GM18907 (cell line): ENCODE results near the gene ERRFI1.
"Not testable (repeated sequence)": the region's sequence is repeated elsewhere in the genome, so short reads cannot be mapped to it uniquely, and the experiment has no call there.

ENCODE experiments used
- ATAC-seq: cut with Tn5 transposase; IDR thresholded peaks from one replicate; pipeline ENCODE4 v1.9.1; 2021; ENCODE audit warnings: mild to moderate bottlenecking, moderate library complexity; ENCODE audit not compliant: unreplicated experiment

ERRFI1 gene

DNA sequence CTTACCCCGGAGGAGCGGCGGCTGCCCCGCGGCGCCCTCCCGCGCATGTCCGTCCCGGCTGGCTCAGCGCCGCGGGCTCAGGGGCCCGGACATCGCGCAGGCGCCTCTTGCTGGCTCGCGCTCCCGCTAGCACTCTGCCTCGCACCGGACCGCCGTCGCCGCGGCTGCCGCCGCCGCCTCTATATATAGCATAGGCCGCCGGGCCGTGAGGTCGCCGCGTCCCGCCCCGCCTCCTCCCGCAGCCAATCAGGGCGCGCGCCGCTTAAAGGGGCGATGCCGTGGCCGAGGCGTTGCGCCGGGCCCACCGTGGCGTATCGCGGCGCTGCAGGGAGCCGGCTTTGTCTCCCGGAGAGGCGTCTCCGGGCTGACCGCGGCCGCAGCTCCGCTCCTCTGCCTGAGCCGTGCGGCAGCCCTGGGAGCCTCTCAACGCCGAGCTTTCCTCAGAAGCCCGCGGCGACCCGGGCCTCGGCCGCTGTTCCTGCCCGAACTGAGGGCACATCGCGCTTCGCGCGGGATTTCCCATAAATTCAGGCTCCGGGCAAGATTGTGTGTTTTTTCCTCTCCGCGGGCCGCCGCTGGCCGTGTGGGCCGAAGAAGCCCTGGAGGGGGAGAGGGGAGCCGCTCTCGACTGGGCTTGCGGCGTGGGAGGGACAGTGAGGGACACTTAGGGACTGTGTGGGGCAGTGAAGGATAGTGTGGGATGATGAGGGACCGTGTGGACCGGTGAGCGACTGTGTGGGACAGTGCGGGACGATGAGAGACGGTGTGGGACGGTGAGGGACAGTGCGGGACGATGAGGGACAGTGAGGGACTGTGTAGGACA is at the start of gene ERRFI1:
TSS of gene ERRFI1 (minus strand) at position 157 of the 823 bp plus-strand sequence. CDS start 10,690 bp downstream, outside the sequence.
- peak; percentile 80 for ATAC-seq

DNA sequence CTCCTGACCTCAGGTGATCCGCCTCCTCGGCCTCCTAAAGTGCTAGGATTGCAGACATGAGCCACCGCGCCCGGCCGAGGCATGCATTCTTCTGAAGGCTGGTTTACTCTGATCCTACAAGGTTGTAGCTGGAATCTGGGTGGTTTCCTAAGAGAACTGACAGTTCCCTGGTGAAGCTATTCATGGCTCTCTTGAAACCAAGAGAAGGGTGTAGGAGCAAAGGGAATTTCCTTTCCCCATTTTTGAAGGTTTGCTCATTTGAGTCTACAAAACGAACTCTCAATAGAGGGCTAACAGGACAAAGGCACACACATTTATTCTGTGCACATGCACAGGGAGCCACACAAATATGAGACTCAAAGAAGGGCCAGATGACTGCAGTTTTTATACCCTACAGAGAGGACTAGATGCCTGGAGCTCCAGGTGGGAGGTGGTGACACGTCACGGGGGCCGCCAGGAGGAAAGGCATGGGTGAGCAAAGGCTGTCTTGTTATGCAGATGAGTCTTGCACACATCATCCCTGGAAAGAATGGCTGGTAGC is 49.5 kb upstream of the ERRFI1 start:
- ATAC-seq: no peak

GRCh38 chr1:8073112-8073855 is 47.2 kb upstream of the ERRFI1 start:
- ATAC-seq: no peak

GRCh38 chr1:8070381-8070811 is 44.3 kb upstream of the ERRFI1 start:
- ATAC-seq: no peak

DNA sequence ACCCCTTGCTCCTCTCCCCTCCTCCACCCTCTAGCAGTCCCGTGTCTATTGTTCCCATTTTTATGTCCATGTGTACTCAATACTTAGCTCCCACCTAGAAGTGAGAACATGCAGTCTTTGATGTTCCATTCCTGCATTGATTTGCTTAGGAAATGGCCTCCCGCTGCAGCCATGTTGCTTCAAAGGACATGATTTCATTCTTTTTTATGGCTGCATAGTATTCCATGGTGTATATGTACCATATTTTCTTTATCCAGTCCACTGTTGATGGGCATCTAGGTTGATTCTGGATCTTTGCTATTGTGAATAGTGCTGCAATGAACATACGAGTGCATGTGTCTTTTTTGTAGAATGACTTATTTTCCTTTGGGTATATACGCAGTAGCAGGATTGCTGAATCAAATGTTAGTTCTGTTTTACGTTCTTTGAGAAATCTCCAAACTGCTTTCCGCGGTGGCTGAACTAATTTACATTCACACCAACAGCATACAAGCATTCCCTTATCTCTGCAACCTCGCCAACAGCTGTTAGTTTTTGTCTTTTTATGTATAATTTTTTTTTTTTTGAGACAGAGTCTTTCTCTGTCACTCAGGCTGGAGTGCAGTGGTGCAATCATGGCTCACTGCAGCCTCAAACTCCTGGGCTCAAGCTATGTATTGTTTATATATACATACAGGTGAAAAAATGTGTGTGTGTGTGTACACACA is 43.7 kb upstream of the ERRFI1 start:
- ATAC-seq: not testable (repeated sequence)

- ATAC-seq: no peak
Measured at GRCh38 chr1:8065369-8065768, 39.3 kb upstream of the ERRFI1 start.

GRCh38 chr1:8063298-8064036 is 37.4 kb upstream of the ERRFI1 start:
- no peak for ATAC-seq

DNA sequence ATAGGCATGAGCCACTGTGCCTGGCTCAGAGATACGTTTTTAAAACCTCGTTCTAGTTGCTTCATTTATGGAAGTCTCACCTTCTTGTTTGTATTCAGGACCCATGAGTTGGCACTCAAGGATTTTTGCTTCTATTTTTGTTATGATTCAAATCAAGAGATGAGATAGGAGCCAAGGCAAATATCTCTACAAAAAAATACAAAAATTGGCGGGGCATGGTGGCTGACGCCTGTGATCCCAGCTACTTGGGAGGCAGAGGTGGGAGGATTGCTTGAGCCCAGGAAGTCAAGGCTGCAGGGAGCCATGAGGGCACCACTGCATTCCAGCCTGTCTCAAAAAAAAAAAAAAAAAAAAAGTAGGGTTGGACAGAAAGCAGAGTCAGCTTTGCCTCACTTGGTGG is 36.8 kb upstream of the ERRFI1 start:
- no peak for ATAC-seq

DNA sequence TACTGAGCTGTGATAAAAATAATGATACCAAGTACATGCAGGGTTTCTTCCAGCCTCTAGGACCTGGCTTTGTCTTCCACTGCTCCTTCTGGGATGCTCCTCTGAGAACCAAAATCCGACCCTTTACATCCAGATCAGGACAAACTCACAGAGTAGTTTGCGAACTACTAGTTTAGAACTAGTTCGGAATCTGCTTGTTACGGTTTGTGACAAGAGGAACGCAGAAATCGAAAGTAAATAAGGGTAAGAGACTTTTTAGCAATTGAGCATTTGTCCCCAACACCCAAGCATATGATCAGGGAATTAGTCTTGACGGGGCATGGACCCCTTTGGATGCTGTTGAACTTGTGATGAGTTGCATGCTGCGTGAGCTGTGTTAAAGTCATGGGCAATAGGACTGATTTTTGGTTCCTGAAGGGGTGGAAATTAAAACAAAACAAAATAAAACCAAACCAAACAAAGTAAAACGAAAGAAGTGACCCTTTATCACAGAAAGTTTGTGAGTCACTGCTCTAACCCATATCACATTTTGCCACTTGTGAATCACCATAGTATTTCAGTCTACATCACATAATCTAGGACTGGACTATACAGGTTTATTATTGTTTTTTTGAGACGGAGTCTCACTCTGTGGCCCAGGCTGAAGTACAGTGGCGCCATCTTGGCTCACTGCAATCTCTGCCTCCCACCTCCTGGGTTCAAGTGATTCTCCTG is 35.7 kb upstream of the ERRFI1 start:
- ATAC-seq: no peak

DNA sequence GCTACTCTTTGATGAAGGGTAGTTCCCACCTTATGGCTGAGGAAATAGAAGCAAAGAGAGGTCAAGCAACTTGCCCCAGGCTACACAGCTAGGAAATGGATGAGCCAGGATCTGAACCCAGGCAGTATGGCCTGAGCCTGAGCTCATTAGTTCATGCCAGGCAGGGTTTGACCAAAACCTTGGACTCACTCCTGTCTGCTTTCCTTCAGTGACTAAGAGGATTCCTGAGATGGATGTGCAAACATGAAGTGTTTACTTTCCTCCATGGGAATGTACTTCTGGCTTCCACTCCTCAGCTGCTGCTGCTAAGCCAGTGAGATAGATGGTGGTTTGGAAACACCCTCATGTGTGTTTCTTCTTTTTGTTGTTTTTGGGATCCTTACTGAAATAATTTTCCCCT is 35.1 kb upstream of the ERRFI1 start:
- no peak for ATAC-seq

GRCh38 chr1:8059161-8059622 is 33.1 kb upstream of the ERRFI1 start:
- no peak for ATAC-seq

GRCh38 chr1:8057779-8058178 is 31.7 kb upstream of the ERRFI1 start:
- ATAC-seq: not testable (repeated sequence)

DNA sequence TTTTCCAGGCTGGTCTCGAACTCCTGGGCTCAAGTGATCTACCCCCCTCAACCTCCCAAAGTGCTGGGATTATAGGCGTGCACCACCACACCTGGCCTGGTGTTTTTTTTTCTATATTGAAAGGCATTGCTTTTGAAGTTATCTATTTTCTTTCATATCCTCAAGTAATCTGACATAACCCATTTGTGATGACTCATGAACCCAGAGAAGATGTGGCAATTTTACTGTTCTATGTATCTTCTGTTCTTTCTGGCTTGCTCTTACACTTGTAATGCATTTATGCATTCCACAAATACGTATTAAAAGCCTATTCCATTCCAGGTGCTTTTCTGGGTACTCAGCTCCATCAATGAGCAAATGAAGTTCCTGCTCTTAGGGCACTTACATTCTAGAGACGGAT is 29.9 kb upstream of the ERRFI1 start:
- ATAC-seq: no peak

GRCh38 chr1:8053878-8054567 is 27.9 kb upstream of the ERRFI1 start:
- no peak for ATAC-seq

DNA sequence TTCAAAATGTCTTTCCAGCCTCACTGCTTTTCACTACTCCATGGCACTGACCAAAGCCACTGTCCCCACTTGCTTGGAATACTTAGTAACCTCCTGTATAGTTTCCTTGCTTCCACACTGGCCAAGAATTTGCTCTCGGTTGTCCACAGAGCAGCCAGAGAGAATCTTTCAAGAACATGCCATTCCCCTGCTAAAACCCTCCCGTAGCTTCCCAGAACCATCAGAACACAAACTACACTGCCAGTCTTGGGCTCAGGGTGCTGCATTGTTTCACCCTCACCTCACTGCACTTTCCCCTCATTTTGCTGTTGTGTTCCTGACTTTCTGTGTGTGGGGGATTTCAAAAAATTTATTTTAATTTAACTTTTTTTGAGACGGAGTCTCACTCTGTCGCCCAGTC is 25.5 kb upstream of the ERRFI1 start:
- no peak for ATAC-seq

- ATAC-seq: not testable (repeated sequence)
Measured at GRCh38 chr1:8049229-8049628, 23.1 kb upstream of the ERRFI1 start.

DNA sequence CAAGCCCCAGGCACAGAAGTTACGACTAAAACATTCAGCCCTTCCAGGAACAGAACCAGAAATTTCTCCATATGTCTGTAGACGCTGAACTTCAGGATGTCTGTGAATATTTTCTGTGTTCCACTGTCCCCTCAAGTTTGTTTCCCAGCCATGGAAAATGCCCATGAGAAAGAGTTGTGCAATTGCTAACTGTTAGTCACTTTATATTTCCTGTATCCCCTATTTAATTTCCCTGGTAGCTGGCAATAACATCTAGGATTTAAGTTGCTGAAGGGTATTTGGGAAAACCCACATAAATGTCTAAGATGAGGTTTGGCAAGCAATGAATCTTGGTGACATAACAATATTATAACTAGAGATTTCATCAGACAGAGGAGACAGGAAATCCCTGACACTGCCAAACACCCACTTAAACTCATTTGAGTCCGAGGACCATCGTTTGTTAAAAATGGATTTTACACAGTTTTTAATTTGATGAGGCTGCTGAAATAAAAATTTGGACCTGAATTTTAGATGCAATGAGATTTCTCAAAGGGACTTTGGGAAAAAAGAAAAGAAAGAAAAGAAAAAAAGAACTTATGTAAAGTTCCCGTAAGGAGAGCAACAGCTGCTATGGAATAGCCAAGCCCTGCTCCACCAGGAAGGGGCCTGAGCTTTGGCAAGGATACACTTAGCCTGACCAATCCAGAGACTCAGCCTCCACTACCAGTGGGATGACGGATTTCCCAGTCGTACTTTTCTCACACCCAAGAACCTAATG is 21.8 kb upstream of the ERRFI1 start:
- ATAC-seq: no peak

DNA sequence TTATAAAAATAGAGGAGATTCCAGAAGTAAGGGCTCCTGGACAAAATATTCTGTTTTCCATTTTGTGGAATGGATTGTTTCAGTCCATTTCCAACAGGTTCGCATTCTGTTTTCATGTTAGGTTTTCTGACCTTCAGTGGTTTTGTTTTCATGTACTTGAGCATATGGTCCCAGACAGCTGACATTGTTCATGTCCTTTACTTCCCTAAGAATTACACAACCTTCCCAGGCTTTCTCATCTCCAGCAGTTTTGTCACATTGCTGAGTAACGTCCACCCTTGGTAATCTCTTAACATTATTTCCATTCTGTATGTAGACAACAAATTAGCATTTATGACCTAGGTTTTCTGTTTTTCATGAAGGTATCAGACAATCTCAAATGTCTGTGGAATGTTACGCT is 21.0 kb upstream of the ERRFI1 start:
- no peak for ATAC-seq
